NOMO-1 treated with dmso at 0.1 percent for 144 hours (cell line): ENCODE measurements around the gene UBASH3B.
A peak's percentile ranks its signal among the peaks of the same experiment; 100 is the strongest.

ENCODE experiments used
- DNase-seq: peaks from one replicate; lab custom pipeline; 2025; ENCODE audit not compliant: unreplicated experiment; lab: John Stamatoyannopoulos, UW

Gene UBASH3B

GRCh38 chr11:122677256-122677655 is 21.7 kb downstream of the UBASH3B start:
- DNase-seq = no peak

- no peak for DNase-seq
These were observed 22.9 kb downstream of the UBASH3B start for GRCh38 chr11:122678406-122678805.

GRCh38 chr11:122679466-122679865 is 23.9 kb downstream of the UBASH3B start:
- no peak for DNase-seq

GRCh38 chr11:122681070-122681469 is 25.5 kb downstream of the UBASH3B start:
- DNase-seq = no peak

GRCh38 chr11:122681735-122682134 is 26.2 kb downstream of the UBASH3B start:
- DNase-seq = no peak

- no peak for DNase-seq
These were observed 26.9 kb downstream of the UBASH3B start for GRCh38 chr11:122682464-122682863.

GRCh38 chr11:122685041-122685440 is 29.5 kb downstream of the UBASH3B start:
- DNase-seq = no peak

- no peak for DNase-seq
These were observed 30.6 kb downstream of the UBASH3B start for GRCh38 chr11:122686111-122686510.

- DNase-seq = no peak
These were observed 34.9 kb downstream of the UBASH3B start for GRCh38 chr11:122690384-122690783.

- DNase-seq = peak; percentile 38
These were observed 35.5 kb downstream of the UBASH3B start for GRCh38 chr11:122690801-122691548.

GRCh38 chr11:122691549-122692150 is 36.1 kb downstream of the UBASH3B start:
- DNase-seq = no peak

GRCh38 chr11:122692444-122692843 is 36.9 kb downstream of the UBASH3B start:
- DNase-seq = no peak

GRCh38 chr11:122695076-122695615 is 39.6 kb downstream of the UBASH3B start:
- no peak for DNase-seq

GRCh38 chr11:122696662-122697061 is 41.1 kb downstream of the UBASH3B start:
- DNase-seq = no peak

GRCh38 chr11:122697636-122698167 is 42.2 kb downstream of the UBASH3B start:
- peak; percentile 97 for DNase-seq

- DNase-seq = no peak
These were observed 42.9 kb downstream of the UBASH3B start for GRCh38 chr11:122698392-122698791.

- DNase-seq = no peak
These were observed 45.1 kb downstream of the UBASH3B start for GRCh38 chr11:122700666-122701065.

- DNase-seq = no peak
These were observed 45.6 kb downstream of the UBASH3B start for GRCh38 chr11:122701143-122701542.

- DNase-seq = no peak
These were observed 48.2 kb downstream of the UBASH3B start for GRCh38 chr11:122703541-122704272.

- DNase-seq = no peak
These were observed 49.9 kb downstream of the UBASH3B start for GRCh38 chr11:122705396-122705795.

- DNase-seq = no peak
These were observed 51.0 kb downstream of the UBASH3B start for GRCh38 chr11:122706291-122707088.
